ENCODE measurements around the gene PPP1R8. TPM values are rescaled to one million over a fixed set of nuclear protein-coding genes. Genes with fewer than 3 reads are reported as not detected.
A peak's percentile ranks its signal among the peaks of the same experiment; 100 is the strongest.
"Not testable (repeated sequence)": the region's sequence is repeated elsewhere in the genome, so short reads cannot be mapped to it uniquely, and the experiment has no call there.

PPP1R8 gene
- total and polyA plus RNA-seq, 2 donors = 36.0 to 46.3 TPM

GRCh38 chr1:27811741-27812500, 18.7 kb upstream of the PPP1R8 start:
- no peaks in the 10 kb centered on the region for H3K36me3 ChIP-seq (ENCODE audit: insufficient read depth)
- WGBS = 94% methylated on average over 6 of the region's 6 CpGs
- H3K4me3 ChIP-seq (ENCODE audit: low read depth, low read length) = no peak overlapping the region
- H3K27ac ChIP-seq (ENCODE audit: low read depth) = no peak overlapping the region
- H3K4me1 ChIP-seq (ENCODE audit: insufficient read depth) = no peaks in the 10 kb centered on the region
- no peak for DNase-seq (ENCODE audit: extremely low spot score)

DNA sequence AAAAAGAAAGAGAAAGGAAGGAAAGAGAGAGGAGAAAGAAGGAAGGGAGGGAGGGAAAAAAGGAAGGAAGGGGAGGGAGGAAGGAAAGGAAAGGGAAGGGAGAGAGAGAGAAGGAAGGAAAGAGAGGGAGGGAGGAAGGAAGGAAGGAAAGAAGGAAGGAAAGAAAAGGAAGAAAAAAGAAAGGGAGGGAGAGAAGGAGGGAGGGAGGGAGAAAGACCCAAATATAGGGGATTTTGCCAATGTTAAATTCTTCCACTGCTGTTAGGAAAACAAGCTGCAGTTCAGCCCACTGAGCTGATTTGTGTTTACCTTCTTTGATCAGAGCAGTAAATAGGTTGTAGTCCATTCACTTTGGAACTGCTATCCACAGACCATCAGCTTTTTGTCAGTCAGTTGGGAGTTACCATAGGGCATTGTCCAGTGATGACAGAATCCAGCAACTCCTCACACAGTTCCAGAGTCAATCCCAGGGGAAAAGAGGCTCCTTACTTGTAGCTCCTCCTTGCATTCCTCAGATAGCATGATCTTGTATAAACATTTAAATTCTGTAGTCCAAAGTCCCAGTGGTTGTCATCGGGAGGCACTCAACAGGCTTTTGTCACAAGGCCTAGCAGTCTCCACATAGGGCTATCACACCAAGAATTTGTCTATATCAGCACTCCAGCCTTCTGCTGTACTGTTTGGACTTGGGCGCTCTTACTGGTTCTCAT, 13.5 kb upstream of the PPP1R8 start:
- Histone ChIP-seq H3K4me3 (ENCODE audit: low read depth, low read length) (no peak overlapping the region), H3K27ac (ENCODE audit: low read depth) (peak overlapping the region; percentile 38), H3K36me3 (ENCODE audit: insufficient read depth) (peaks cover 2% of the 10 kb centered on the region), H3K4me1 (ENCODE audit: insufficient read depth) (no peaks in the 10 kb centered on the region)
- DNase-seq (ENCODE audit: extremely low spot score) = no peak
- 48% methylated on average over 2 of the region's 2 CpGs for WGBS

DNA sequence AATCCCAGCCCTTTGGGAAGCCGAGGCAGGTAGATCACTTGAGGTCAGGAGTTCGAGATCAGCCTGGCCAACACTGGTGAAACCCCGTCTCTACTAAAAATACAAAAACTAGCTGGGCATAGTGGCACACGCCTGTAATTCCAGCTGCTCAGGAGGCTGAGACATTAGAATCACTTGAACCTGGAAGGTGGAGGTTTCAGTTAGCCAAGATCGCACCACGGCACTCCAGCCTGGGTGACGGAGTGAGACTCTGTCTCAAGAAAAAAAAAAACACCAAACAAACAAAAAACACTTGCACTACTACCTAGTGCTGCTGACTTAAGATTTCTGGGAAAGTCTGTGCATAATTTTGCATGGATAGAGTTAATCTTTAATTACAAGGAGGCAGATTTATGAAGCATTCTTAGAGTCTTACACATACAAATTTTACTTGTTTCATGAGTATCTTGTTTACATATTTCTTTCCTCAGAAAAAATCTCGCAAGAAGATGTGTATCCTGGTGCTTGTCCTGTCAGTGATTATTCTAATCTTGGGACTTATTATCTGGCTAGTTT, 8.7 kb upstream of the PPP1R8 start:
- H3K4me1 ChIP-seq (ENCODE audit: insufficient read depth) = no peaks in the 10 kb centered on the region
- no peak for DNase-seq (ENCODE audit: extremely low spot score)
- H3K4me3 ChIP-seq (ENCODE audit: low read depth, low read length) = no peak overlapping the region
- H3K36me3 ChIP-seq (ENCODE audit: insufficient read depth) = peaks cover 4% of the 10 kb centered on the region
- no peak overlapping the region for H3K27ac ChIP-seq (ENCODE audit: low read depth)
- WGBS = 77% methylated on average over 8 of the region's 8 CpGs

DNA sequence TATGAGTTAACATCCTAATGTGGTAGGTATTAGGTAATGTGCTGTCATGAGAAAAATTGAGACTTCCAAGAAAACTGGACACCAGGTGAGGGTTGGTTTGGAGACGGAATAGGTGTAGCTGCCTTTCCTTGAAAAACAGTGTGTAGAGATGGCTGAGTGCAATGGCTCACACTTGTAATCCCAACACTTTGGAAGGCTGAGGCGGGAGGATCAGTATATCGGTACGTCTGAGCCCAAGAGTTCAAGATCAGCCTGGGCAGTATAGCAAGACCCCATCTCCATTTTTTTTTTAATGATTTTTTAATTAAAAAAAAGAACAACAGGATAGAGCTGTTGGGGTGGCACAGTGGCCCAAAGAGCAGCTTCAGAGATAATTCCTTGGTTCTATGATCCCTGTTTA, 6.8 kb upstream of the PPP1R8 start:
- no peak overlapping the region for H3K4me3 ChIP-seq (ENCODE audit: low read depth, low read length)
- 94% methylated on average over 4 of the region's 4 CpGs for WGBS
- H3K36me3 ChIP-seq (ENCODE audit: insufficient read depth) = peaks cover 2% of the 10 kb centered on the region
- no peak overlapping the region for H3K27ac ChIP-seq (ENCODE audit: low read depth)
- H3K4me1 ChIP-seq (ENCODE audit: insufficient read depth) = no peaks in the 10 kb centered on the region
- DNase-seq (ENCODE audit: extremely low spot score) = no peak

GRCh38 chr1:27824411-27824810, 6.2 kb upstream of the PPP1R8 start:
- Histone ChIP-seq H3K36me3 (ENCODE audit: insufficient read depth) (peaks cover 2% of the 10 kb centered on the region), H3K4me1 (ENCODE audit: insufficient read depth) (no peaks in the 10 kb centered on the region), H3K27ac (ENCODE audit: low read depth) (no peak overlapping the region), H3K4me3 (ENCODE audit: low read depth, low read length) (no peak overlapping the region)
- DNase-seq (ENCODE audit: extremely low spot score) = no peak
- WGBS = 99% methylated on average over 4 of the region's 4 CpGs

- H3K4me3 ChIP-seq (ENCODE audit: low read depth, low read length); DNase-seq (ENCODE audit: extremely low spot score); H3K36me3 ChIP-seq (ENCODE audit: insufficient read depth); H3K27ac ChIP-seq (ENCODE audit: low read depth); H3K4me1 ChIP-seq (ENCODE audit: insufficient read depth): not testable (repeated sequence)
- 79% methylated on average over 3 of the region's 4 CpGs for WGBS
Measured at GRCh38 chr1:27829339-27829960, 1.1 kb upstream of the PPP1R8 start.

DNA sequence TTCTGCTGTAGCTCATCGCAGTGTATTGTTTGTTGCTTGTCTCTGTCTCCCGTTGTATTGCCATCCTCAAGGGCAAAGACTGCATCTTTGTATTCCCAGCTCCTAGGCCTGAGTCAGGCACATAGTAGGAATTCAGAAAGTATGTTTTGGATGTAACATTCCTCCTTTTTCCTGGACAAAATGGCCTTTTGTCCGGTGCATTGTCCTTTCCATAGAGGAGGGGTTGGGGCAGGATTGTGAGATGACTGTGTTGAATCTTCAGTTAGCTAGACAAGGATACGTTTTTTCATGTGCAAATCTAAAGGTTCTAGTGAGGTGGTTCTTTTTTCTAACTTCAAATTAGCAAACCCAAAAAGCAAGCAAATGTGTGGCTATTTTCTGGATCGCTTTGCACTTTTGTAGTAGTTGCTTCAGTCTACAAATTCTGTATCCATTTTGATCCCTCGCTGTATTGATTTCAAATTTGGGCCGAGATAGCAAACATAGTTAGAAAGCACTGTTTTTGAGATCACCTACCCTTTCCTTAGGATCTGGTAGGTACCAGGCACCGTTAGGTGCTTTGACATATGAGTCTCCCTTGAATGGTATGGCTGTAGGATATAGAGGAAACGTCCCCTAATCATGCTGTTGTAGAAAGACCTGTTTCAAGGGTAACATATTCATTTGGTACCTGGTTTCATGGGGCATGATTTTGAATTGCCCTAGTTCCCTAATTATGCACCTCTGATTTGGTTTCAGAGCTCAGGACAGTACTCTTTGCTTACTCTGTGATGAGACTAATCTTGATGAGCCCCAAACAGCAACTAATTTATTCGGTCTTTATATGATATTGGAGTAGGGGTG, 1.2 kb downstream of the PPP1R8 start:
- Histone ChIP-seq H3K27ac (ENCODE audit: low read depth) (no peak overlapping the region), H3K4me1 (ENCODE audit: insufficient read depth) (no peaks in the 10 kb centered on the region), H3K36me3 (ENCODE audit: insufficient read depth) (peaks cover 2% of the 10 kb centered on the region), H3K4me3 (ENCODE audit: low read depth, low read length) (peak overlapping the region; percentile 97)
- no peak for DNase-seq (ENCODE audit: extremely low spot score)
- 47% methylated on average over 10 of the region's 10 CpGs for WGBS

DNA sequence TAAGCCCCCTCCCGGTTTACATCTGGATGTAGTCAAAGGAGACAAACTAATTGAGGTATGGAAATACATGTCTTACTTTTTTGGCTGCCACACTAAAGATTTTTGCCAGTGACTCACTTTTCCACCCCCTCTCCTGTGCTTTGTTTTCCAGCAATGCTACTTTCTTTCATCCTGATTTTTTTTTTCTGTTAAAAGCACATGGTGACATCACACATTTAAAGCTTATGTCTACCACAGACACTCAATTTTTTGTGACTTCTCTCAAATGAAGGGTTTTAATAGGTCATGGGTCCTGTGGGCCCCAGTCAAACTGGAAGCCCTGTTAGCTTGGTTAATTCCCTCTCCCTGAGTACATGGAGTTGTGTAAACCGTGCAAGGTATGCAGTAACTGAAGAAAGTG, 2.2 kb downstream of the PPP1R8 start:
- DNase-seq (ENCODE audit: extremely low spot score) = no peak
- peaks cover 2% of the 10 kb centered on the region for H3K36me3 ChIP-seq (ENCODE audit: insufficient read depth)
- 85% methylated on average over 2 of the region's 2 CpGs for WGBS
- H3K27ac ChIP-seq (ENCODE audit: low read depth) = no peak overlapping the region
- no peaks in the 10 kb centered on the region for H3K4me1 ChIP-seq (ENCODE audit: insufficient read depth)
- no peak overlapping the region for H3K4me3 ChIP-seq (ENCODE audit: low read depth, low read length)

- no peak for DNase-seq (ENCODE audit: extremely low spot score)
- Histone ChIP-seq H3K4me3 (ENCODE audit: low read depth, low read length) (no peak overlapping the region), H3K4me1 (ENCODE audit: insufficient read depth) (no peaks in the 10 kb centered on the region), H3K27ac (ENCODE audit: low read depth) (no peak overlapping the region), H3K36me3 (ENCODE audit: insufficient read depth) (peaks cover 2% of the 10 kb centered on the region)
- WGBS = 85% methylated on average over 3 of the region's 3 CpGs
Measured at GRCh38 chr1:27833470-27833869, 2.9 kb downstream of the PPP1R8 start.

GRCh38 chr1:27835046-27835445, 4.5 kb downstream of the PPP1R8 start:
- Histone ChIP-seq H3K36me3 (ENCODE audit: insufficient read depth) (peaks cover 2% of the 10 kb centered on the region), H3K4me3 (ENCODE audit: low read depth, low read length) (no peak overlapping the region)
- no peak for DNase-seq (ENCODE audit: extremely low spot score)

GRCh38 chr1:27835501-27835900, 4.9 kb downstream of the PPP1R8 start:
- H3K36me3 ChIP-seq (ENCODE audit: insufficient read depth) = peaks cover 2% of the 10 kb centered on the region
- WGBS = 91% methylated on average over 1 of the region's 1 CpG
- no peak overlapping the region for H3K4me3 ChIP-seq (ENCODE audit: low read depth, low read length)
- no peak overlapping the region for H3K27ac ChIP-seq (ENCODE audit: low read depth)
- no peaks in the 10 kb centered on the region for H3K4me1 ChIP-seq (ENCODE audit: insufficient read depth)
- DNase-seq (ENCODE audit: extremely low spot score) = no peak

More at GRCh38 chr1:27835046-27835445, 4.5 kb downstream of the PPP1R8 start:
- Histone ChIP-seq H3K4me1 (ENCODE audit: insufficient read depth) (no peaks in the 10 kb centered on the region), H3K27ac (ENCODE audit: low read depth) (no peak overlapping the region)

DNA sequence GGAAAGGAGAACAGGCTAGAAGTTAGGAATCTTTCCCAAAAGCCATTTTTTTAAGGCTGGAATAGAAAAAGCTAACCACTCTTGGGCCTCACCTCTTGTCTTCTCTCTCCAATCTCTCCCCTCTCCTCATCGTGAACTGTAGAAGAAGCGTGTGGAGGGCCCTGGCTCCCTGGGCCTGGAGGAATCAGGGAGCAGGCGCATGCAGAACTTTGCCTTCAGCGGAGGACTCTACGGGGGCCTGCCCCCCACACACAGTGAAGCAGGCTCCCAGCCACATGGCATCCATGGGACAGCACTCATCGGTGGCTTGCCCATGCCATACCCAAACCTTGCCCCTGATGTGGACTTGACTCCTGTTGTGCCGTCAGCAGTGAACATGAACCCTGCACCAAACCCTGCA, 19.4 kb downstream of the PPP1R8 start:
- Histone ChIP-seq H3K27ac (ENCODE audit: low read depth) (no peak overlapping the region), H3K4me3 (ENCODE audit: low read depth, low read length) (no peak overlapping the region), H3K4me1 (ENCODE audit: insufficient read depth) (no peaks in the 10 kb centered on the region), H3K36me3 (ENCODE audit: insufficient read depth) (peaks cover 5% of the 10 kb centered on the region)
- 97% methylated on average over 7 of the region's 7 CpGs for WGBS
- no peak for DNase-seq (ENCODE audit: extremely low spot score)

- no peak overlapping the region for H3K27ac ChIP-seq (ENCODE audit: low read depth)
- no peak overlapping the region for H3K4me3 ChIP-seq (ENCODE audit: low read depth, low read length)
- peaks cover 2% of the 10 kb centered on the region for H3K36me3 ChIP-seq (ENCODE audit: insufficient read depth)
- DNase-seq (ENCODE audit: extremely low spot score) = no peak
- no peaks in the 10 kb centered on the region for H3K4me1 ChIP-seq (ENCODE audit: insufficient read depth)
- 90% methylated on average over 6 of the region's 6 CpGs for WGBS
Measured at GRCh38 chr1:27855085-27855484, 24.5 kb downstream of the PPP1R8 start.

Data from urinary bladder (tissue), 4 donors.